ENCODE measurements around the gene POT1. TPM values are rescaled to one million over a fixed set of nuclear protein-coding genes. Genes with fewer than 3 reads are reported as not detected.

The POT1 gene
- total and polyA plus RNA-seq, 2 of the 4 experiments (the other 2 are of a cell fraction), result 12.7 to 28.5 TPM

DNA sequence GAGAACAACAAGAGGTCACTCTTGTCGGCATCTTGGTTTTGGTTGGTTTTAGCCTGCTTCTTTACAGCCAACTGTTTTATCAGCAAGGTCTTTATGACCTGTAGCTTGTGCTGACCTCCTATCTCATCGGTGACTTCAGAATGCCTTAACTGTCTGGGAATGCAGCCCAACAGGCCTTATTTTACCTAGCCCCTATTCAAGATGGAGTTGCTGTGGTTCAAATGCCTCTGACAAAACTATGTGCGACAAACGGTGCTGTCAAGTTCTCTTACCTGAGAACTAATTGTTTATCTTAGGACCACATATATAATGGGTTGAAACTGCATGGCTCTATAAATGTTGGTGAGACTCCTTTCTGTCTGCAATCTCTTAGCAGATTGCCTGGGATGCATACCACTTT lies 35.9 kb upstream of the POT1 start:
- no peaks in the 10 kb centered on the region for H3K36me3 ChIP-seq (ENCODE audit: control insufficient read depth, insufficient read depth, low read length)
- H3K4me2 ChIP-seq (ENCODE audit: low read depth, low read length), result no peak overlapping the region
- no peak overlapping the region for H3K56ac ChIP-seq (ENCODE audit: extremely low read depth, insufficient read depth, low read length)
- no peak overlapping the region for H2BK15ac ChIP-seq (ENCODE audit: low read depth, low read length)
- in situ Hi-C loops (cut with MboI; ENCODE audit: low sequenced_read_pairs) (no loop called here), dilution Hi-C loops (cut with HindIII; ENCODE audit: low sequenced_read_pairs, unreplicated experiment) (no loop called here), intact Hi-C loops (cut with micrococcal nuclease) (no loop called here)
- H3K23ac ChIP-seq (ENCODE audit: low read depth, low read length), result no peak overlapping the region
- no TSS peak for BruUV-seq (replicated peaks)
- H4K5ac ChIP-seq (ENCODE audit: low read depth, low read length), result no peak overlapping the region
- no peak overlapping the region for H3K4ac ChIP-seq (ENCODE audit: low read depth, low read length)
- no peaks in the 10 kb centered on the region for H3K79me1 ChIP-seq (ENCODE audit: low read depth in 1 of 2, low read length in 2 of 2)
- CTCF ChIA-PET, result no interaction called here
- H4K8ac ChIP-seq (ENCODE audit: low read depth in 2 of 2, low read length in 2 of 2), result no peak overlapping the region
- no peaks in the 10 kb centered on the region for H4K20me1 ChIP-seq (ENCODE audit: insufficient read depth, low read length)
- no peak overlapping the region for H3K14ac ChIP-seq (replicated peaks; ENCODE audit: low read depth, low read length)
- no peaks in the 10 kb centered on the region; the same call in 1 of the 2 replicates for H3K27me3 ChIP-seq (ENCODE audit: control insufficient read depth, insufficient read depth, low read length)
- H2BK20ac ChIP-seq (ENCODE audit: low read depth, low read length), result no peak overlapping the region
- no peaks in the 10 kb centered on the region for H3K9me1 ChIP-seq (ENCODE audit: insufficient read depth, low read length)
- no peak overlapping the region for H4K91ac ChIP-seq (ENCODE audit: insufficient read depth, low read depth, low read length)
- no peak overlapping the region for H2BK5ac ChIP-seq (ENCODE audit: low read depth, low read length, poor library complexity, severe bottlenecking)
- H2BK120ac ChIP-seq (ENCODE audit: low read depth, low read length), result no peak overlapping the region
- 60% methylated on average over 1 of the region's 4 CpGs; no CpG with 5 or more reads in 1 of the 2 experiments for WGBS, 2 experiments (ENCODE audit: extremely low coverage in 2 of 2, insufficient read length in 1 of 2)
- H3K9ac ChIP-seq (ENCODE audit: low read depth, low read length), result no peak overlapping the region
- H3K9me3 ChIP-seq (ENCODE audit: control insufficient read depth, insufficient read depth, low read length), result no peaks in the 10 kb centered on the region
- no peak overlapping the region for H2AK9ac ChIP-seq (replicated peaks; ENCODE audit: low read depth, low read length, poor library complexity)
- TF ChIP-seq RFX5 (IDR thresholded peaks at IDR 0.05; ENCODE audit: low read depth, low read length) (no peak), USF2 (IDR thresholded peaks at IDR 0.05; ENCODE audit: low read depth, low read length) (no peak), CEBPB (IDR thresholded peaks at IDR 0.05; ENCODE audit: low read depth, low read length) (no peak), CHD1 (IDR thresholded peaks at IDR 0.05; ENCODE audit: low read depth, low read length) (no peak), ELK1 (IDR thresholded peaks at IDR 0.05; ENCODE audit: borderline replicate concordance, low read depth, low read length) (no peak), FOS (IDR thresholded peaks at IDR 0.05; ENCODE audit: low read depth, low read length) (no peak), CTCF (conservative IDR thresholded peaks at IDR 0.05; ENCODE audit: low read depth, low read length) (no peak), BHLHE40 (IDR thresholded peaks at IDR 0.05; ENCODE audit: low read depth, low read length) (no peak), SMC3 (IDR thresholded peaks at IDR 0.05; ENCODE audit: low read depth, low read length) (no peak), MXI1 (IDR thresholded peaks at IDR 0.05; ENCODE audit: borderline replicate concordance, low read depth, low read length) (no peak), RCOR1 (IDR thresholded peaks at IDR 0.05; ENCODE audit: insufficient replicate concordance, low read length) (no peak), POLR2A (IDR thresholded peaks at IDR 0.05; ENCODE audit: low read depth, low read length) (no peak), MAFK (IDR thresholded peaks at IDR 0.05; ENCODE audit: low read depth, low read length) (no peak), MAZ (IDR thresholded peaks at IDR 0.05; ENCODE audit: borderline replicate concordance, low read depth, low read length) (no peak), RAD21 (IDR thresholded peaks at IDR 0.05; ENCODE audit: low read length) (no peak), NFE2L2 (IDR thresholded peaks at IDR 0.05; ENCODE audit: low read depth, low read length) (no peak)
- H2AK5ac ChIP-seq (ENCODE audit: low read depth, low read length), result no peak overlapping the region
- no peaks in the 10 kb centered on the region for H3K4me1 ChIP-seq (ENCODE audit: control insufficient read depth, insufficient read depth, low read length)
- POLR2A ChIA-PET (ENCODE audit: unreplicated experiment), result no interaction called here
- no peak overlapping the region for H3K27ac ChIP-seq (ENCODE audit: insufficient read depth, low read length)
- no peak for ATAC-seq (ENCODE audit: low read depth)
- H2AFZ ChIP-seq (replicated peaks; ENCODE audit: low read length, poor library complexity), result no peak overlapping the region
- no peak for DNase-seq
- no peak overlapping the region for H3K4me3 ChIP-seq (ENCODE audit: insufficient read depth, low read depth, low read length)
- no peak overlapping the region for H3K18ac ChIP-seq (ENCODE audit: low read depth, low read length)

Measured in IMR-90 (cell line).